GF-D8 (cell line): ENCODE data around the gene PUS10.
A peak's percentile ranks its signal among the peaks of the same experiment; 100 is the strongest.
"Not testable (repeated sequence)": the region's sequence is repeated elsewhere in the genome, so short reads cannot be mapped to it uniquely, and the experiment has no call there.

ENCODE experiments used
- DNase-seq: peaks from one replicate; lab custom pipeline; 2025; lab: John Stamatoyannopoulos, UW

The PUS10 gene

DNA sequence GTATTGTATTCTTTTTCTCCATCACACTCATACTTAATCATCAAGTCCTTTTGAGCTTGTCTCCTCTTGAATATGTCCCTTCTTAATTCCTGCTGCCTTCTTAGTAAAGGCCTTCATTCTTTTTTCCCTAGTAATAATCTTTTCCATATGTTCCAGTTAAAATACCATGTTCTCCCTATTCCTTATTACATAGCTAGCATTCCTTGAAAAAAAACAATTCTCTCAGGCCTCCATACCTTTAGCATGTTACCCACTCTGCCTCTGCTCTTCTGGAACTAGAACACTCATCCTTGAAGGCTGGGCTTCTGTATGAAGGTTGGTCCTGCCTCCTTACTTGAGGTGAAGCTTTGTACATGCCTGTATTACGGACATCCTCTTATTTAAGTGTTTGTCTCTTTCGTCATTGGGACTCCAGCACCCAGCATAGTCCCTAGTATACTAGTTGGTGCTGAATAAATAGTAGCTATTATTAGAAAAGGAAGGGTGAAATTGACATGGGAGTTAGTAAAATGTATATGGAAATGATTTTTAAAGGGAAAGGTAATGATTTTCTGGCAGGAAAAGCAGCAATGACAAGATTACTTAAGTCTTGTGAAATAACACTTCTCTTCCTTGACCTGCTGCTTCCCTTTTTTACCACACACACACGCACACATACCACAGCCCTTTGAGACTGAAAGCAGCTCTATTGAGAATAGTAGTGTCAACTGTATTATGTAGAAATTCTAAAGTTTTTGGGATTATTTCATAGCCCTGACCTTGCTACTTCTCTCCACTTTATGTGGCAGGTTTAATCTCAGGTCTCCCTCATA is 91.1 kb downstream of the PUS10 start:
- peak; percentile 81 for DNase-seq

DNA sequence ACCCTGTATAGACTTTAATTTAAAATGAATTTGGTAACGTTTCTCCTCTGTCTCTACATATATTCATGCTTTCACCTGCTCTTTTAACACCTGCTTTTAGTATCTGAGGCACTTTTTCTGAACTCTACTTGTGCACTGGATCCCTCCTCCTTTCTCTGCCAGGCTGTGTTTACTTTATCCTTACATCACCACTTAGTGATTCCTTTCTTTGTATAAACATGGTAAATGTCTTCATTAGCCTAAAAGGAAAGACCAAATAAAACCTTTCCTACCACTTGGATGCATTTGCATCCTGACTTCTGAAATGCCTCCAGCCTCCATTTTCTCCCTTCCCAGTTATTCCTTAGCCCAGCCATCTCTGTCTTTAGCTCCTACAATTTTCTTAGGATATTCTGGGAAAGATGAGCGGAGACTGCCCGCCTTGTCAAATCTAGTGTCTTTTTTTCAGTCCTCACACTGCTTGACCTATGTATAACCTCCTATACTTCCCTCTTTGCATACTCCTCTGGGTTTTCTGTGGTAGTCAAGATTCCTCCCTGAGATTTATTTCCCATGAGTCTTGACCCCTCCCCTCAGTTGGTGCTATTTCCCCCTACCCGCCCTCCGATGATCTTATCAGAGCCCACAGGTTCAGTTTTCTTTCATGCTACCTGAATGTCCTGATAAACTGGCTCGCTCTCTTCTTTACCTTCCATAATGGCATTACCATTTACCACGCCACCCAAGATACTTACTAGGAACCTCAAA is 91.9 kb downstream of the PUS10 start:
- no peak for DNase-seq

DNA sequence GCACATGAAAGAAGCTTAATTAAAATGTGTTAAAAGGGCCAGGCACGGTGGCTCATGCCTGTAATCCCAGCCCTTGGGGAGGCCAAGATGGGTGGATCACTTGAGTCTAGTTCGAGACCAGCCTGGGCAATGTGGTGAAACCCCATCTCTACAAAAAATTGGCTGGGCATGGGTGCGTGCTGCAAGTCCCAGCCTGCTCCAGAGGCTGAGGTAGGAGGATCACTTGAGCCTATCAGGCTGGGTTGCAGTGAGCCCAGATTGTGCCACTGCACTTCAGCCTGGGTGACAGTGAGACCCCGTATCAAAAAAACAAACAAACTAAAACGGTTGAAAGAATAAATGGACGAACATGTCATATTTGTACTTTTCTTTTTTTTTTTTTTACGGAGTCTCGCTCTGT is 110.7 kb downstream of the PUS10 start:
- no peak for DNase-seq

DNA sequence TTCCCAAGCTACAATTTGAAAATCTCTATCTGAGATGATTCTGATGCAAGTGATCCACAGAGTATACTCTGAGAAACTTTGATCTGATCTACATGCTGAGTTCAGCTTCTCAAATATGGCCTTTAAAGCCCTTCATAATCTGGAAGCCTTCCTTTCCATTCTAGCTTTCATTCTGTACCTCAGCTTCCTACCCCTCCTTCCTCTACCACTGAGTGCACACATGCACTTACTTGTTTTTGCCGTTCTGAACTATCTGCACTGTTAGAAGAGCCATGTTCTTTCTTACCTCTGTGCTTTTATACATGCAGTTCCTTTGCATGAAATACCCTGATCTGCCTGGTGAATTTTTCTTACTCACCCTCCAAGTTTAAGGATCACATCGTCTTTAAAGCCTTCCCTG is 111.7 kb downstream of the PUS10 start:
- DNase-seq: no peak

DNA sequence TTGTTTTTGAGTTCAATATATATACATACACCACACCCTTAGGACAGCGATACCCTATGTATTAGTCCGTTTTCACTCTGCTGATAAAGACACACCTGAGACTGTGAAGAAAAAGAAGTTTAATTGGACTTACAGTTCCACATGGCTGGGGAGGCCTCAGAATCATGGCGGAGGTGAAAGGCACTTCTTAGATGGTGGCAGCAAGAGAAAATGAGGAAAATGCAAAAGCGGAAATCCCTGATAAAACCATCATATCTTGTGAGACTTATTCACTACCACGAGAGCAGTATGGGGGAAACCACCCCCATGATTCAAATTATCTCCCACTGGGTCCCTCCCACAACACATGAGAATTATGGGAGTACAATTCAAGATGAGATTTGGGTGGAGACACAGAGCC is 112.2 kb downstream of the PUS10 start:
- DNase-seq: not testable (repeated sequence)

DNA sequence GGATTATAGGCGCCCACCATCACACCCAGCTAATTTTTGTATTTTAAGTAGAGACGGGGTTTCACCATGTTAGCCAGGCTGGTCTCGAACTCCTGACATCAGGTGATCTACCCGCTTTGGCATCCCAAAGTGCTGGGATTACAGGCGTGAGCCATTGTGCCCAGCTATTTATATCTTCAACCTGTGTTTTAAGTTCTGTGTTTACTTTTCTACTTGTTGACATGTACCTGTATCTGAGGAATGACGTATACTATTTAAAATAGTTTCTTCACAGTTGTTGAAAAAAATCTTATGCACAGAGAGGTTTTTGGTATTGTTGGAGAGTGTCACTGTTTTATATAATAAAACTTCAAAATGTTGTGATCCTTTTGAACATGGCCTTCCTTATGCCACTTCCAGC is 116.8 kb downstream of the PUS10 start:
- not testable (repeated sequence) for DNase-seq

DNA sequence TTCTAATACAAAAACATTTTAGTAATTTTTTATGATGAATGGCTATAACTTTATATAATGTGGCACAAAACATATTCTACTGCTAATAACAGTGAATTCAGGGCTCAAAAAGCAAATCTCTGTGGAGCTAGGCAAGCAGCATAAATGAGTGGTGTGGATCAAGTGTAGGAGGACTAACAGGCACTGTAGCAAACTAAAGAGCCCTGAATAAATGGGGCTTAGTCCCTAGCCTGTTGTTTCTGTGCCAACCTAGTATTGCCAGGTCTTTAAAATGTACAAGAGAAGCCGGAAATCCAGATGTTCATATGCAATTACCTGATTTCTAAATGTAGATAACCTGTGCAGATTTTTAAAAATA is 118.2 kb downstream of the PUS10 start:
- DNase-seq: no peak

DNA sequence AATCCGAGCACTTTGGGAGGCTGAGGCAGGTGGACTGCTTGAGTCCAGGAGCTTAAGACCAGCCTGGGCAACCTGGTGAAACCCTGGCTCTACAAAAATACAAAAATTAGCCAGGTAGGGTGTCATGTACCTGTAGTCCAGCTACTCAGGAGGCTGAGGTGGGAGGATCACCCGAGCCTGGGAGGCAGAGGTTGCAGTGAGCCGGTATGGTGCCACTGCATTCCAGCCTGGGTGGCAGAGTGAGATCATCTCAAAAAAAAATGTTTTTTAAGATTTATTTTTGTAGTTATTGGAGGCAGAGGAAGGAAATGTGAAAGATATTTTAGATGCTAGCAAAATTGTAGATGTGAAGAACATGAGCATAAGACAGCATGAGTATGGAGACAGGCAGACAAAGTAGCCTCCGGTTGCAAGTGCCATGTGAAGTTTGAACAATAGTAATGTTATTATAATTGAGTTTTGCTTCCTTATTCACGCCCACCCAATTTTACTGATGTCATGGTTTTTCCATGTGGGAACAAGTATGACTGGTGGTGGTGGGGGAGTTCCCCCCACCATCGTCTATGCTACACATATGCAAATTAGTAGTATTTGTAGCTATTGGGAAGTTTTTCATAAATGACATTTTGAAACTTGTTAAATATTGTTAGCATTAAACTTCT is 118.7 kb downstream of the PUS10 start:
- DNase-seq: no peak

DNA sequence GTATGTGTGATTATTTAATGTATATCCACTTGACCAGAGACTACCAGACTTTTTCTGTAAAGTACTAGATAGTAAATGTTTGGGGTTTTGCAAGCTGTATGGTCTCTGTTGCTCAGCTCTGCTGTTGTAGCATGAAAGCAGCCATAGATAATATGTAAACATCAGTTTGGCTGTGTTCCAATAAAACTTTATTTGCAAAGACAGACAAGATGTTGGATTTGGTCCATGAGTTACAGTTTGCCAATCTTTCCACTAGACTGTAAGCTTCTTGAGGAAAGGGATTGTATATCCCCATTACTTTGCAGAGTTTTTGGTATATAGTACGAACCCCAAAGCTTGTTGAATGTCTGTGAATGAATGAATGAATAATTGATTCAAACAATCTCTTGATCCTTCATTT is 119.5 kb downstream of the PUS10 start:
- no peak for DNase-seq
